OCI-LY7 (cell line): ENCODE measurements around the gene FST.

ENCODE experiments used
- CTCF ChIP-seq: fragments of 200-600 bp; sonication (generic); conservative IDR thresholded peaks from 2 replicates; pipeline ENCODE4 v1.5.1; 2014; ENCODE audit warnings: mild to moderate bottlenecking, antibody characterized with exemption, low read length, moderate library complexity, mixed read lengths
- EZH2phosphoT487 ChIP-seq: fragments of 200-600 bp; sonication (generic); IDR thresholded peaks from 2 replicates; pipeline ENCODE4 v1.6.1; 2018; ENCODE audit warnings: low read depth, borderline replicate concordance, mild to moderate bottlenecking, mixed run types, antibody characterized with exemption, low read length, moderate library complexity, mixed read lengths

GRCh38 chr5:53507013-53507412 lies 26.6 kb downstream of the FST start:
- TF ChIP-seq EZH2phosphoT487 (no peak), CTCF (no peak)
